Coronary artery (tissue), 2 donors: Measurements from ENCODE around the gene SNED1.

Experiments used
- DNase-seq: peaks from one replicate; pipeline ENCODE4 v3.0.0-alpha.2; 2017; ENCODE audit warnings: low spot score
- H3K27ac ChIP-seq, 2 donors: fragments of 200-600 bp; sonication (generic); one replicate each; pipeline ENCODE4 v1.5.1; 2016 to 2019
- H3K4me3 ChIP-seq: fragments of 200-600 bp; sonication (generic); 2 replicates; pipeline ENCODE4 v1.5.1; 2016; ENCODE audit warnings: mild to moderate bottlenecking, moderate library complexity
- CTCF ChIP-seq: fragments of 200-600 bp; sonication (generic); IDR thresholded peaks from one replicate; pipeline ENCODE4 v1.5.1; 2019; ENCODE audit warnings: antibody characterized with exemption

Gene SNED1

GRCh38 chr2:240999873-241000541 lies 1.6 kb downstream of the SNED1 start:
- peak; percentile 74 for DNase-seq
- H3K27ac ChIP-seq, result peak overlapping the region in 1 of 2 donors; percentile 74
- TF ChIP-seq CTCF, result no peak
- peak overlapping the region; percentile 94 for H3K4me3 ChIP-seq

DNA sequence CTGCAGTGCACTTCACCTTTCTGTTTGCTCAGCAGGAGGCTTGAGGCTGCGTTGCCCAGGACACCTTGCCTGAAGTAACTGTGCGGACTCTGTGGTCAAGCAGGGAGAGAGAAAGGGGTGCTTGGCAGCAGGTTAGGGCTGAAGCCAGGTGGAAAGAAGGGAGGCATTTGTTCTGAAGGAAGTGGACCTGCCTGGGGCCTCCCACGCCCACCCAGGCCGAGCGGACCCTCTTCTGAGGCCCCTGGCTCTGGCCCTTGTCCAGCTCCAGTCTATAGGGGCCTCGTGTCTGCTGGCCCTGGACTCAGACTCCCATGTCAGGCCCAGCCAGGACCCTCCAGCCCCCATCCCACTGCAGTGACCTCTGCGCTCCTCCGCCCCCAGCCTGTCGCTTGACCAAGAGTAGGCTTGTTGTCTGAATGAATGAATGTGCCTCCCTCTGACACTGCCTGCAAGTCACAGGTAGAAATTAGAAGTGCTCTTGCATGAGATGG lies 2.5 kb downstream of the SNED1 start:
- peak overlapping the region in 1 of 2 donors; percentile 3 for H3K27ac ChIP-seq
- DNase-seq, result peak; percentile 75
- H3K4me3 ChIP-seq, result peak overlapping the region; percentile 94
- TF ChIP-seq CTCF, result no peak

GRCh38 chr2:241001413-241002274 lies 3.2 kb downstream of the SNED1 start:
- peak; percentile 72 for DNase-seq
- no peak overlapping the region for H3K27ac ChIP-seq
- no peak for TF ChIP-seq CTCF
- H3K4me3 ChIP-seq, result peak overlapping the region; percentile 94

DNA sequence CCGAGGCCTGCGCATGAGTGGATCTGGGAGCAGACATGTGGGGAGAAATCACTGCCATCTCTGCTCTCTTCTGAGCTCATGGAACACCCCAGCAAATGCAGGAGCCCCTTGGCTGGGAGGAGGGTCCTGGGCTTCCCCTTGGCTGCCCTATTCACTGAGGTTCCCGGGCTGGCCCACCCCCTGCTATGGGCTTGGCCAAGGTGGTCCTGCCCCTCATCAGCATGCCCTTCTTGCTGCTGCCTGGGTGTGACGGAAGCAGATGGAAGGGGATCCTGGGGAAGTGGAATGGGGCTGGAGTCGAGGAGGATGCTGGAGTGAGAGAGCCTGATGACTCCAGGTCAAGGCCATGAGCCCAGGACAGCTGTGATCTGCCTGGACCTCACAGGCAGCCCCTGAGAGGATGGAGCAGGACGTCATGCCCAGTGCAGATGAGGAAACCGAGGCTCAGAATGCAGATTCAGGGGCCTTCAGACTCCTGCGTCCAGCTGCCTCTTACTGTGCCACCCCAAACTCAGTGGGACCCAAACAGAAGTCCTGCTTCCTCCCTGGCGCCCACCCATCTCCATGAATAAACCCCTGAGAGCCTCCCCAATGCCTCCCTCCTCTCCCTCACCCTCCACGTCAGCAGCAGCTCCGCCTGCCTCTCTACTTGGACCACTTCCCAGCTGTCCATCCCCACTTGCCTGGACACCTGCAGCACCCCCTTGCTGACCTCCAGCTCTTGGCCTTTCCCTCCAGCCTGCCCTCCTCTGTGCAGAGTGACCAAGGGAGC lies 4.0 kb downstream of the SNED1 start:
- no peak overlapping the region for H3K4me3 ChIP-seq
- peak; percentile 68 for DNase-seq
- no peak overlapping the region for H3K27ac ChIP-seq
- TF ChIP-seq CTCF, result no peak

DNA sequence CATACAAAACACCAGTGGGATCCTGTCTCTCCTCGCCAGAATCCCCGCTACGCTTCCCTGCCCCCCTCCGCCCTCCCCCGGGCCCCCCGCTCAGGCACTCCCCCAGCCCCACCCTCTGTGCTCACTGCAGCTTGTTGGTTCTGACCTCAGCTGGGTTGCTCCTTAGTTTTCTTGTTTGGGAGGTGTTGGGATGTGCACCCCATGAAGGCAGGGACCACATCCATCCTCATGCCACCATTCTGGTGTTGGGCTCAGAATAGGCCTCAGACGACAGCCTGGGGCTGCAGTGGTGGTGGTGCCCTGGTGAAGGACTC lies 4.6 kb downstream of the SNED1 start:
- no peak for DNase-seq
- Histone ChIP-seq H3K27ac (no peak overlapping the region), H3K4me3 (no peak overlapping the region)
- TF ChIP-seq CTCF, result no peak

GRCh38 chr2:241003369-241003768 lies 5.0 kb downstream of the SNED1 start:
- TF ChIP-seq CTCF, result no peak
- no peak for DNase-seq
- no peak overlapping the region for H3K27ac ChIP-seq
- H3K4me3 ChIP-seq, result no peak overlapping the region
